Spinal cord (tissue), 10 donors: ENCODE data around the gene AGAP2. TPM values are rescaled to one million over a fixed set of nuclear protein-coding genes. Genes with fewer than 3 reads are reported as not detected.

ENCODE experiments used
- DNase-seq, 6 donors: peaks; one replicate each; pipeline versions ENCODE4 v3.0.0 to v3.0.0-alpha.2; 2013 to 2015; ENCODE audit warnings: low spot score in 6 of 6, low read depth in 4 of 6
- H3K27ac ChIP-seq: one replicate; pipeline ENCODE4 v1.5.1; 2013; ENCODE audit warnings: low read depth, low read length, control low read depth
- H3K27me3 ChIP-seq: one replicate; pipeline ENCODE4 v1.6.1; 2013; ENCODE audit warnings: low read length; ENCODE audit not compliant: control insufficient read depth, insufficient read depth
- H3K36me3 ChIP-seq: one replicate; pipeline ENCODE4 v1.6.1; 2013; ENCODE audit warnings: low read length; ENCODE audit not compliant: control insufficient read depth, insufficient read depth
- H3K4me1 ChIP-seq: one replicate; pipeline ENCODE4 v1.6.1; 2013; ENCODE audit warnings: low read length; ENCODE audit not compliant: control insufficient read depth, insufficient read depth
- H3K4me3 ChIP-seq: one replicate; pipeline ENCODE4 v1.5.1; 2013; ENCODE audit warnings: low read depth, low read length, control low read depth
- H3K9me3 ChIP-seq: one replicate; pipeline ENCODE4 v1.6.1; 2013; ENCODE audit warnings: low read length; ENCODE audit not compliant: control insufficient read depth, insufficient read depth
- WGBS: methylation state at CpG from one replicate; pipeline ENCODE4 v1.1.5; 2013; ENCODE audit warnings: missing lambda C conversion rate; ENCODE audit not compliant: insufficient coverage; 5-methylcytosine and 5-hydroxymethylcytosine counted together
- polyA plus RNA-seq, 2 donors: library from polyadenylated mRNA; unstranded; fragments of 120-200 nt; gene quantifications; one replicate each; pipeline ENCODE4 v1.2.1, GENCODE V29; 2013; ENCODE audit not compliant: insufficient read length in 2 of 2
- total RNA-seq, 2 donors: library from RNA; depleted of rRNA in 1 of 2; stranded (reverse); fragments of 120-200 nt in 1 of 2; fragments of >200 nt in 1 of 2; gene quantifications; one replicate each; pipeline versions ENCODE4 v1.2.3 to v1.2.4, GENCODE V29; 2013 to 2014
- donor health status: healthy.

Gene AGAP2
- total and polyA plus RNA-seq, 4 donors, result 13.0 to 120 (median 68.3) TPM

GRCh38 chr12:57737467-57738460, 778 bp downstream of the AGAP2 start:
- peak in 2 of 6 donors; percentile 76 to 80 for DNase-seq
- Histone ChIP-seq H3K27me3 (peaks cover 82% of the 10 kb centered on the region), H3K4me3 (peak overlapping the region; percentile 48), H3K4me1 (peaks cover 47% of the 10 kb centered on the region), H3K9me3 (no peaks in the 10 kb centered on the region), H3K36me3 (peaks cover 22% of the 10 kb centered on the region), H3K27ac (no peak overlapping the region)
- 2% methylated on average over 95 of the region's 110 CpGs for whole genome bisulfite sequencing

- WGBS, result 6% methylated on average over 31 of the region's 31 CpGs
- H3K36me3 ChIP-seq, result peaks cover 28% of the 10 kb centered on the region
- H3K4me1 ChIP-seq, result peaks cover 47% of the 10 kb centered on the region
- H3K4me3 ChIP-seq, result peak overlapping the region; percentile 13
- DNase-seq, result peak in 1 of 6 donors; percentile 21
- H3K27ac ChIP-seq, result no peak overlapping the region
- no peaks in the 10 kb centered on the region for H3K9me3 ChIP-seq
- H3K27me3 ChIP-seq, result peaks cover 83% of the 10 kb centered on the region
Observed at GRCh38 chr12:57736741-57737466, 1.6 kb downstream of the AGAP2 start.

GRCh38 chr12:57735952-57736740, 2.4 kb downstream of the AGAP2 start:
- no peaks in the 10 kb centered on the region for H3K9me3 ChIP-seq
- DNase-seq, result peak in 2 of 6 donors; percentile 67 to 68
- peaks cover 35% of the 10 kb centered on the region for H3K36me3 ChIP-seq
- peaks cover 47% of the 10 kb centered on the region for H3K4me1 ChIP-seq
- peak overlapping the region; percentile 11 for H3K4me3 ChIP-seq
- no peak overlapping the region for H3K27ac ChIP-seq
- 4% methylated on average over 33 of the region's 49 CpGs for WGBS
- H3K27me3 ChIP-seq, result peaks cover 80% of the 10 kb centered on the region

GRCh38 chr12:57735198-57735855, 3.2 kb downstream of the AGAP2 start:
- Histone ChIP-seq H3K4me3 (peak overlapping the region; percentile 11), H3K27ac (no peak overlapping the region), H3K4me1 (peaks cover 44% of the 10 kb centered on the region), H3K36me3 (peaks cover 43% of the 10 kb centered on the region), H3K27me3 (peaks cover 72% of the 10 kb centered on the region), H3K9me3 (no peaks in the 10 kb centered on the region)
- peak in 2 of 6 donors; percentile 66 to 82 for DNase-seq
- WGBS, result no CpG with 5 or more reads among the region's 8 CpGs

GRCh38 chr12:57734591-57734990, 4.0 kb downstream of the AGAP2 start:
- Histone ChIP-seq H3K9me3 (no peaks in the 10 kb centered on the region), H3K4me1 (peaks cover 37% of the 10 kb centered on the region), H3K4me3 (no peak overlapping the region), H3K36me3 (peaks cover 46% of the 10 kb centered on the region), H3K27ac (no peak overlapping the region), H3K27me3 (peaks cover 65% of the 10 kb centered on the region)
- WGBS, result 88% methylated on average over 2 of the region's 4 CpGs
- DNase-seq, result no peak

GRCh38 chr12:57733928-57734327, 4.6 kb downstream of the AGAP2 start:
- WGBS, result 69% methylated on average over 6 of the region's 6 CpGs
- peaks cover 60% of the 10 kb centered on the region for H3K27me3 ChIP-seq
- no peak overlapping the region for H3K27ac ChIP-seq
- H3K4me3 ChIP-seq, result no peak overlapping the region
- peaks cover 51% of the 10 kb centered on the region for H3K36me3 ChIP-seq
- no peak for DNase-seq
- H3K4me1 ChIP-seq, result peaks cover 31% of the 10 kb centered on the region
- no peaks in the 10 kb centered on the region for H3K9me3 ChIP-seq

- WGBS, result 69% methylated on average over 3 of the region's 11 CpGs
Observed at GRCh38 chr12:57732726-57733593, 5.6 kb downstream of the AGAP2 start.

GRCh38 chr12:57732270-57732669, 6.3 kb downstream of the AGAP2 start:
- Histone ChIP-seq H3K4me3 (no peak overlapping the region), H3K36me3 (peaks cover 64% of the 10 kb centered on the region), H3K9me3 (no peaks in the 10 kb centered on the region), H3K27me3 (peaks cover 56% of the 10 kb centered on the region), H3K4me1 (peaks cover 27% of the 10 kb centered on the region), H3K27ac (no peak overlapping the region)
- WGBS, result 67% methylated on average over 4 of the region's 4 CpGs
- no peak for DNase-seq

More at GRCh38 chr12:57732726-57733593, 5.6 kb downstream of the AGAP2 start:
- DNase-seq, result no peak
- H3K36me3 ChIP-seq, result peaks cover 58% of the 10 kb centered on the region
- no peaks in the 10 kb centered on the region for H3K9me3 ChIP-seq
- peaks cover 25% of the 10 kb centered on the region for H3K4me1 ChIP-seq
- H3K27ac ChIP-seq, result no peak overlapping the region
- H3K27me3 ChIP-seq, result peaks cover 54% of the 10 kb centered on the region
- no peak overlapping the region for H3K4me3 ChIP-seq
